Endothelial cell of umbilical vein (primary cell): ENCODE data around the gene SORCS2. TPM values are rescaled to one million over a fixed set of nuclear protein-coding genes. Genes with fewer than 3 reads are reported as not detected.

Experiments used
- BruUV-seq: library from RNA; stranded (reverse); fragments of 400-500 nt; replicated peaks from 2 replicates; lab custom pipeline; 2021; lab: Mats Ljungman, UMichigan
- CTCF ChIA-PET: fragments of 300-600, 350-600 bp; sonication (Branson Sonifier 250); formaldehyde crosslinking; loops from one replicate; lab custom pipeline; 2021; ENCODE audit warnings: antibody characterized with exemption, inconsistent platforms; lab: Charles Lee
- POLR2A ChIA-PET: fragments of 300-600, 350-600 bp; sonication (Branson Sonifier 250); formaldehyde crosslinking; loops from one replicate; lab custom pipeline; 2021; ENCODE audit warnings: antibody characterized with exemption, inconsistent platforms; lab: Charles Lee
- DNase-seq: peaks from one replicate; pipeline ENCODE4 v3.0.0-alpha.2; 2011; ENCODE audit warnings: low read depth, low spot score
- FAIRE-seq: peaks from 2 replicates; lab custom pipeline; 2011; peaks lifted over from hg19 to GRCh38; lab: Jason Lieb, UNC
- H2AFZ ChIP-seq: 2 replicates; pipeline ENCODE4 v1.6.0; 2012; ENCODE audit warnings: low read depth, low read length, control low read depth, inconsistent platforms
- H3K27ac ChIP-seq: 2 replicates; pipeline ENCODE4 v1.5.1; 2011; ENCODE audit warnings: low read depth, mild to moderate bottlenecking, control low read depth, low read length, moderate library complexity; ENCODE audit not compliant: insufficient read depth
- H3K27me3 ChIP-seq, 2 experiments: 2 replicates each; pipeline versions ENCODE4 v1.6.0 to v1.6.1; 2011; ENCODE audit warnings: low read length in 2 of 2, mixed read lengths in 1 of 2; ENCODE audit not compliant: control insufficient read depth in 2 of 2, insufficient read depth in 2 of 2
- H3K36me3 ChIP-seq, 2 experiments: 2 replicates in 1 of 2; 3 replicates in 1 of 2; pipeline ENCODE4 v1.5.1; 2011; ENCODE audit warnings: low read length in 2 of 2, mild to moderate bottlenecking in 1 of 2, moderate library complexity in 1 of 2; ENCODE audit not compliant: control insufficient read depth in 2 of 2, insufficient read depth in 2 of 2; ENCODE audit errors: extremely low read depth in 1 of 2
- H3K4me1 ChIP-seq: 3 replicates; pipeline ENCODE4 v1.5.1; 2011; ENCODE audit warnings: mild to moderate bottlenecking, low read length; ENCODE audit not compliant: control insufficient read depth, insufficient read depth; ENCODE audit errors: extremely low read depth
- H3K4me2 ChIP-seq: 2 replicates; pipeline ENCODE4 v1.6.1; 2011; ENCODE audit warnings: low read length, control low read depth, mixed read lengths; ENCODE audit not compliant: insufficient read depth
- H3K4me3 ChIP-seq, 3 experiments: fragments of 200-600 bp in 1 of 3; sonication (generic), shearing (Covaris generic) in 1 of 3; replicated peaks in 1 of 3; 2 replicates each; pipeline ENCODE4 v1.5.1; 2011 to 2016; ENCODE audit warnings: control low read depth in 3 of 3, low read length in 3 of 3, mild to moderate bottlenecking in 2 of 3, inconsistent platforms in 1 of 3, low read depth in 1 of 3, moderate library complexity in 1 of 3; ENCODE audit not compliant: insufficient read depth in 1 of 3
- H3K79me2 ChIP-seq: 2 replicates; pipeline ENCODE4 v1.6.0; 2012; ENCODE audit warnings: low read length, inconsistent platforms; ENCODE audit not compliant: control insufficient read depth, insufficient read depth
- H3K9ac ChIP-seq: replicated peaks from 2 replicates; pipeline ENCODE3; 2011; ENCODE audit warnings: low read length, control low read depth; ENCODE audit not compliant: insufficient read depth; ENCODE audit errors: extremely low read depth
- H3K9me1 ChIP-seq: replicated peaks from 3 replicates; pipeline ENCODE4 v1.6.0; 2011; ENCODE audit warnings: mild to moderate bottlenecking, low read length; ENCODE audit not compliant: control insufficient read depth, insufficient read depth; ENCODE audit errors: extremely low read depth
- H3K9me3 ChIP-seq: replicated peaks from 2 replicates; pipeline ENCODE4 v1.5.1; 2012; ENCODE audit warnings: low read length, inconsistent platforms; ENCODE audit not compliant: control insufficient read depth, insufficient read depth
- H4K20me1 ChIP-seq: replicated peaks from 2 replicates; pipeline ENCODE3; 2011; ENCODE audit warnings: mild to moderate bottlenecking, low read length; ENCODE audit not compliant: control insufficient read depth, insufficient read depth; ENCODE audit errors: extremely low read depth
- FOS ChIP-seq: IDR thresholded peaks from 2 replicates; pipeline ENCODE4 v1.6.1; 2011; ENCODE audit warnings: mild to moderate bottlenecking, low read length, moderate library complexity, borderline replicate concordance; ENCODE audit not compliant: insufficient read depth
- POLR2AphosphoS5 ChIP-seq: IDR thresholded peaks from 2 replicates; pipeline ENCODE4 v1.6.1; 2012; ENCODE audit warnings: low read depth, mild to moderate bottlenecking, control low read depth, low read length, moderate library complexity; ENCODE audit not compliant: insufficient read depth
- dilution Hi-C: fragments of 300-500 bp; cut with MboI; formaldehyde crosslinking; loops from one replicate; pipeline ENCODE4 v1.15.0; 2019; ENCODE audit warnings: low sequenced_read_pairs; ENCODE audit not compliant: extremely low pct_ligation_motif_present
- intact Hi-C: fragments of 100-400 bp; cut with micrococcal nuclease; formaldehyde crosslinking; loops from one replicate; pipeline ENCODE4 v1.10.0; 2022
- polyA plus RNA-seq, 4 experiments: library from polyadenylated mRNA; depleted of rRNA in 3 of 4; stranded (reverse) in 3 of 4; unstranded in 1 of 4; fragments of >200 nt; gene quantifications; 2 replicates each; pipeline versions ENCODE4 v1.2.1 to v1.2.3, GENCODE V29; 2011 to 2012; ENCODE audit warnings: missing spikeins in 1 of 4
- total RNA-seq: library from RNA; stranded (reverse); gene quantifications from 2 replicates; pipeline ENCODE4 v1.2.3, GENCODE V29; 2021
- TF ChIP-seq, protein P1 (sequence below): IDR thresholded peaks from 2 replicates; pipeline ENCODE4 v1.6.1; 2011; ENCODE audit not compliant: insufficient read depth, insufficient read length

The SORCS2 gene
- total and polyA plus RNA-seq, 2 donors (not counting 3 experiments of a cell fraction or from before 2014, with no cell fraction given) = not detected

DNA sequence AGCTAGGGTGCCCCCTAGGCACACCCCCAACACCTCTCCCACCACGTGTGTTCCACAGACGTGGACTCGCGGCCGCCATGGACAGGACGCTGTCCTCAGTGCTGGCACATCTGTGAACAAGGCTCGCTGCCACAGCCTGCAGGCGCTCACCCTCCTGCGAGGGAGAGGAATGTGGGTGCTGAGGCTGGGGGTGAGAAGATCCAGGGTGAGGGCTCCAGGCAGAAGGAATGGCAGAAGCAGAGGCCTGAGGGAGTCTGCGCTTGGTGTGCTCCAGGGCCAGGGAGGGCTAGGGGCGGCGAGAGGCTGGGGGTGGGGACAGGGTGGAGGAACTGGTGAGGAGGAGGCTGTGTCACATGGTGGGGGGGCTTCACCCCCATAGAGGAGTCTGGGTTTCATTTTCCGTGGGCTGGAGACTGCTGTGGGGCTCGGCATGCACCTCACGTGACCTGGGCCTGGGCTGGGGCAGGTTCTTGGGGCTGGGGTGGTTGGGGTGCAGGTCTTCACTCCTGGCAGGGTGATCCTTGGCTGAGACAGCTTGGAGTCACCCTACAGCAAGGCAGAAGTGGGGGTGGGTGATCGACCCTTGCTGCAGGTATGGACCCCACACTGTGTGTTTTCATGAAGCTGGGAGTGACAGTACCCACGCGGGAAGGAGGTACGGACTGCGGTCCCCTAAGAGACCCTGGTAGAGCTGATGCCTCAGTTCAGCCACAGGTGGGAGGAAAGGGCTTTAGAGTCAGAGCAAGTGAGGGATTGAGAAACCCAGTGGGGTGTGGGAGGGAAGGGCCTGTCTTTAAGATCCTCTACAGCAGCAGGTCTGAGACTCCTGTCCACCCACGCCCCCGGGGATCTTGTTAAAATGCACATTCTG lies 138.7 kb downstream of the SORCS2 start:
- intact Hi-C loops = no loop called here
- Histone ChIP-seq H3K9me1 (no peaks in the 10 kb centered on the region), H2AFZ (no peak overlapping the region), H3K27ac (no peak overlapping the region), H3K9me3 (no peaks in the 10 kb centered on the region), H4K20me1 (no peaks in the 10 kb centered on the region), H3K36me3 (no peaks in the 10 kb centered on the region), H3K79me2 (no peaks in the 10 kb centered on the region), H3K9ac (no peak overlapping the region), H3K4me3 (no peak overlapping the region), H3K27me3 (no peaks in the 10 kb centered on the region), H3K4me2 (no peak overlapping the region), H3K4me1 (no peaks in the 10 kb centered on the region)
- CTCF ChIA-PET = no interaction called here
- dilution Hi-C loops = no loop called here
- TF ChIP-seq POLR2AphosphoS5 (no peak), FOS (no peak)
- POLR2A ChIA-PET = no interaction called here
- no TSS peak for BruUV-seq
- DNase-seq = no peak
- FAIRE-seq = no peak

DNA sequence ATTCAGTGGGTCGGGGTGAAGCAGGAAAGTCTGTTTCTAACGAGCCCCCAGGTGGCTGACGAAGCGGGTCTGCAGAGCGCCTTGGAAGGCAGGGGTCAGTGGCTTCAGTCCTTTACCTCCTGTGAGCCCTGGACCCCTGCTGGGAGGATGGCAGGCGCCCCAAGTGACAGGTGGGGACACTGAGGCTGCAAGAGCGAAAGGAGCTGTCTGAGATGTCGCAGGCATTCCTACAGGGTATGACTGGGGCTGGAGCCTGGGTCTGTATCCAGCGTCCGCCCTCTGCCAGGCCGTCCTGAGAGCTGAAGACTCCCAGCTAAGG lies 139.3 kb downstream of the SORCS2 start:
- DNase-seq (no peak), FAIRE-seq (no peak)
- BruUV-seq = no TSS peak
- Histone ChIP-seq H2AFZ (no peak overlapping the region), H3K4me3 (no peak overlapping the region), H3K4me2 (no peak overlapping the region), H3K79me2 (no peaks in the 10 kb centered on the region), H3K9ac (no peak overlapping the region), H3K27me3 (no peaks in the 10 kb centered on the region), H3K4me1 (no peaks in the 10 kb centered on the region), H3K27ac (no peak overlapping the region), H3K9me1 (no peaks in the 10 kb centered on the region), H4K20me1 (no peaks in the 10 kb centered on the region), H3K9me3 (no peaks in the 10 kb centered on the region), H3K36me3 (no peaks in the 10 kb centered on the region)
- ChIA-PET CTCF (no interaction called here), POLR2A (no interaction called here)
- TF ChIP-seq, protein P1, sequence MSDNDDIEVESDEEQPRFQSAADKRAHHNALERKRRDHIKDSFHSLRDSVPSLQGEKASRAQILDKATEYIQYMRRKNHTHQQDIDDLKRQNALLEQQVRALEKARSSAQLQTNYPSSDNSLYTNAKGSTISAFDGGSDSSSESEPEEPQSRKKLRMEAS = no peak
- intact Hi-C loops = no loop called here
- dilution Hi-C loops = no loop called here
